Activated CD4-positive, alpha-beta T cell treated with anti-CD3 and anti-CD28 coated beads, Interleukin-2, amount 10 ng/mL, durations not matched to agents 24 days and 14 days (primary cell): ENCODE results near the gene FBXO33. TPM values are rescaled to one million over a fixed set of nuclear protein-coding genes. Genes with fewer than 3 reads are reported as not detected.
"Not testable (repeated sequence)": the region's sequence is repeated elsewhere in the genome, so short reads cannot be mapped to it uniquely, and the experiment has no call there.

Experiments
- DNase-seq: peaks from one replicate; pipeline ENCODE4 v3.0.0; 2022
- H3K27ac Mint-ChIP-seq: one replicate; pipeline ENCODE4 v1.8.0; 2022; ENCODE audit warnings: mild to moderate bottlenecking, mixed read lengths
- H3K27me3 Mint-ChIP-seq: one replicate; pipeline ENCODE4 v1.8.0; 2022; ENCODE audit warnings: mixed read lengths
- H3K36me3 Mint-ChIP-seq: one replicate; pipeline ENCODE4 v1.8.0; 2022; ENCODE audit warnings: low read depth, mild to moderate bottlenecking, mixed read lengths
- H3K4me1 Mint-ChIP-seq: one replicate; pipeline ENCODE4 v1.8.0; 2021; ENCODE audit warnings: mixed read lengths
- H3K4me3 Mint-ChIP-seq: one replicate; pipeline ENCODE4 v1.8.0; 2022; ENCODE audit warnings: mild to moderate bottlenecking, moderate library complexity, mixed read lengths
- H3K9me3 Mint-ChIP-seq: one replicate; pipeline ENCODE4 v1.8.0; 2021; ENCODE audit warnings: mixed read lengths
- intact Hi-C: fragments of 100-400 bp; cut with micrococcal nuclease; formaldehyde crosslinking; loops from one replicate; pipeline ENCODE4 v1.15.1; 2023
- total RNA-seq: library from RNA; stranded (reverse); gene quantifications from 2 replicates; pipeline ENCODE4 v1.2.3, GENCODE V29; 2022

The FBXO33 gene
- total RNA-seq, 1 donor from 2014 or later = 17.9 TPM

DNA sequence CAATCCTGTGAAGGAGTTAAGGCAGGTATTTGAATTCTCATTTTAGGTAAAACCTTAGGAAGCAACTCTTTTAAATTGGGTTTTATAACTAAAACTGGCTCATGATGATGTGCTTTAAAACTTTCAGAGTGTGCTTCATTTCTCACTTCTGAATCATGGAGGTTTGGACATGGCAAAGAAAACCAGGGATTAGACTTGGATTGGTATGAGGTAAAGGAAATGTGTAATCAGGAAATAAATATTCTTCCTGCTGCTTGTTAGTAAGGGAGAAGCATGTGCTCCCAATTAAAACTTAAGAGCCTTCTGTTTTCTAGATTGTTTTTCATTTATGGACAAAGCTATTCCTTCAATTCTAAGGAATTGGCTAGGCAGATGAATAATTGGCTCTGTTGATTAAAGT, 57.4 kb downstream of the FBXO33 start:
- Mint-ChIP-seq H3K36me3 (peaks cover 4% of the 10 kb centered on the region), H3K27me3 (no peaks in the 10 kb centered on the region), H3K27ac (no peak overlapping the region), H3K9me3 (no peaks in the 10 kb centered on the region), H3K4me1 (peaks cover 10% of the 10 kb centered on the region), H3K4me3 (no peak overlapping the region)
- intact Hi-C loops = no loop called here
- DNase-seq = no peak

DNA sequence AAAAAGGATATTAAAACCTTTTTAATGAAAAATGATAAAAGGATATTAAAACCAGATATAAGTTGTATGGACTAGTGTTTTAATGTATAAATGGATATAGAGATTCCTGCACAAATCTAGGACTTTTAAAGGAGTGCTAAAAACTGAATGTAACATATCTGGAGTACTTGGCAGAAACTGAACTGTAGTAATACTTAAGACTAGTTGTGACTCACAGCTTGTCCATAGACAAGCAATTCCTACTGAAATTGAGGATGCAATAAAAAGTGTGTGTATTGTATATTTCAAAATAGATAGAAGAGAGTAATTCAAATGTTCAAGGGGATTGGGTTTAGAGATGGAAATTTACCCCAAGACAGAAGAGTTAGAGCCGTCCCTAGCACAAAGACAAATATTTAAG, 59.6 kb downstream of the FBXO33 start:
- intact Hi-C loops = no loop called here
- no peak overlapping the region for H3K4me3 Mint-ChIP-seq
- no peaks in the 10 kb centered on the region for H3K27me3 Mint-ChIP-seq
- no peaks in the 10 kb centered on the region for H3K9me3 Mint-ChIP-seq
- H3K4me1 Mint-ChIP-seq = peaks cover 12% of the 10 kb centered on the region
- no peak overlapping the region for H3K27ac Mint-ChIP-seq
- H3K36me3 Mint-ChIP-seq = peaks cover 4% of the 10 kb centered on the region
- DNase-seq = no peak

DNA sequence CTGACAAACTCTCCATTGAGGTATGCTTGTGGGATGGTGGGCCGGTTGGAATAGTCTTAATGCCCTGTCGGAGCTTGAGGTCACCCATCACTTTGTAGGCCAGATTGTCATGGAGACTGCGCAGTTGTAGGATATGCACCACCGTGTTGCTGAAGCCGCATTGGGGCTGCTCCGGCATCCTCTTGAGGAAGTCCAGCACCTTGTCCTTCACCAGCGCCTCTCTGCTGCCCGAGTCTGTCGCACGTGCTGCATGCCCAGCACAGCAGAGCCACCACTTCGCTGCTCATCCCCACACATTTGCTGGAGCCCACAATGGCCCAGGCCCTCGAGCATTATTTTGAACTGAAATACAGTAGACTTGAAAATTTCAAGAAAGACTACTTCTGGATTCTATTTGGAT, 61.8 kb downstream of the FBXO33 start:
- no peak for DNase-seq

DNA sequence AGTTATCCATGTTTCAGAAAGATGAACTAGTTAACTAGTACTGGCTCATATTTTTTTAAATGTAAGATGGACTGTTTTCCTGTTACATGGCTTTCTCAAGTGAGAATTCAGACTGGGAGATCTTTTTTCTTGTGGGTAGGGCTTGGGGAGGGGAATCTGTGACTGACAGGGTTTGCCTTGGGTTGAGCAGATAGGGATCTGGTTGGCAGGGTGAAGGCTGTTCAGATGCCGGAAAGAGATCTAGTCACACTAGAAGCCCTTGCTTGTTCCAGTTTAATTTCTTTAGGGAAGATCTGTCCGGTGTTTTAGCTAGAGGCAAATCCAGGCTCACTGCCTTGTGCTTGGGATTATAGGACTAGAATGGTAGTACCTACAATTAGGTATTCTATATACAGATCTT, 63.2 kb downstream of the FBXO33 start:
- Mint-ChIP-seq H3K27me3 (no peaks in the 10 kb centered on the region), H3K4me3 (no peak overlapping the region), H3K9me3 (peaks cover 7% of the 10 kb centered on the region), H3K36me3 (peaks cover 22% of the 10 kb centered on the region), H3K4me1 (peaks cover 4% of the 10 kb centered on the region), H3K27ac (no peak overlapping the region)
- DNase-seq = no peak
- intact Hi-C loops = loop anchor here (5.0 kb wide), 1 partner anchor 192 kb away; the partner anchor contains the start of gene PNN

More for the DNA sequence above, 61.8 kb downstream of the FBXO33 start:
- H3K27me3 Mint-ChIP-seq = no peaks in the 10 kb centered on the region
- no peak overlapping the region for H3K4me3 Mint-ChIP-seq
- peaks cover 11% of the 10 kb centered on the region for H3K36me3 Mint-ChIP-seq
- H3K9me3 Mint-ChIP-seq = peaks cover 6% of the 10 kb centered on the region
- intact Hi-C loops = no loop called here
- peaks cover 4% of the 10 kb centered on the region for H3K4me1 Mint-ChIP-seq
- H3K27ac Mint-ChIP-seq = no peak overlapping the region

DNA sequence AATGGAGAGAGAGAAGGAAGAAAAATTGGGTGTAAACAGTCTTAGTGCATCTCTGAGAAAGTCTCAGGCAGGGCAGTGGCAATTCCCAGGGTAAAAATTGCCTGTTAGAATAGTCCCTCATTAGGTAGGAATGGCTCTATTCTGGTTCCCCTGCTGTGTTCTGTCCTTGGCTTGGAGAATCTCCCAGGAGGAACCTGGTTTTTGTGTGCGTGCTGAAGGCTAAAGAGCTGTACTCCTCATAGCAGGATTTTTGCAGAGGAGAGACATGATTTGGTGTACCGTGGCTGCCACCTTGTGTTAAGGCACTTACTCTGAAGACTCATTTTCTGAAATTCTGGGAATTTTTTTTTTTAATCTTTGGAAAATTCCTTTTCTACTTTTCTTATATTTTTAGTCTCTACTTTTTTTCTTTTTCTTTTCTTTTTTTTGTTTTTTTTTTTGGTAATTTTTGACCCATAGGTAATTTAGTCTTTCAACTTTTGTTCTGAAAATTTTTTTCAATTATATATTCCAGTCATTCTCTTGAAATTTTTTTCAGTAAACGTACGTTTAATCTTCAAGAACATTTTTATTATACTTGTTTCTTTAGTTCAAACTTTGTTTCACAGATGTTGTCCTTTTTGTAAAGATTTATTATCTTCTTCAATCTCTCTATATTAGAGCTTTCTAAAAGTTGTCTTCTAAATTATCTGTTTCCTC, 63.8 kb downstream of the FBXO33 start:
- peaks cover 11% of the 10 kb centered on the region for H3K9me3 Mint-ChIP-seq
- peaks cover 2% of the 10 kb centered on the region for H3K4me1 Mint-ChIP-seq
- H3K27me3 Mint-ChIP-seq = no peaks in the 10 kb centered on the region
- DNase-seq = peak; percentile 80
- no peak overlapping the region for H3K4me3 Mint-ChIP-seq
- intact Hi-C loops = loop anchor here (1.0 to 5.0 kb wide), 3 partner anchors 139 to 261 kb away; partner anchors contain the start of gene PNN
- H3K36me3 Mint-ChIP-seq = peaks cover 29% of the 10 kb centered on the region
- no peak overlapping the region for H3K27ac Mint-ChIP-seq

DNA sequence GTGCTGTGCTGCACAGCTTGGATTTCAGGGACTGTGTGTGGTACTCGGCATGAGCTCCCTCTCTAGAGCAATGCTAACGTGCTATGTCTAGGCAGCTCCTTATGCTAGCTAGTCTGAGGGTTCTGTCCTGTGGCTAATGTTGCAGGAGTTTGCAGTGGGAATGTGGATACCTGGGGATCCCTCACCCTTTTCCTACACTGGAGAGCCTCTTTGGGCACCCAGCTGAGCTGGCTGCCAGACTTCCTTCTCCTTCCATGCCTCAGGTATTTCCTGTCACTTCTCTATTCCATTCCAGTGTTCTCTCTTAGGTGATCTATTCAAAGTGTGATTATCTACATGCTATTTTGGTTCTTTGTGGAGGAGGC, 64.9 kb downstream of the FBXO33 start:
- Mint-ChIP-seq H3K27me3 (no peaks in the 10 kb centered on the region), H3K9me3 (peaks cover 18% of the 10 kb centered on the region), H3K4me3 (no peak overlapping the region), H3K4me1 (peaks cover 2% of the 10 kb centered on the region), H3K36me3 (peaks cover 38% of the 10 kb centered on the region), H3K27ac (no peak overlapping the region)
- DNase-seq = no peak
- intact Hi-C loops = loop anchor here (5.0 kb wide), 1 partner anchor 190 kb away; the partner anchor contains the start of gene PNN

DNA sequence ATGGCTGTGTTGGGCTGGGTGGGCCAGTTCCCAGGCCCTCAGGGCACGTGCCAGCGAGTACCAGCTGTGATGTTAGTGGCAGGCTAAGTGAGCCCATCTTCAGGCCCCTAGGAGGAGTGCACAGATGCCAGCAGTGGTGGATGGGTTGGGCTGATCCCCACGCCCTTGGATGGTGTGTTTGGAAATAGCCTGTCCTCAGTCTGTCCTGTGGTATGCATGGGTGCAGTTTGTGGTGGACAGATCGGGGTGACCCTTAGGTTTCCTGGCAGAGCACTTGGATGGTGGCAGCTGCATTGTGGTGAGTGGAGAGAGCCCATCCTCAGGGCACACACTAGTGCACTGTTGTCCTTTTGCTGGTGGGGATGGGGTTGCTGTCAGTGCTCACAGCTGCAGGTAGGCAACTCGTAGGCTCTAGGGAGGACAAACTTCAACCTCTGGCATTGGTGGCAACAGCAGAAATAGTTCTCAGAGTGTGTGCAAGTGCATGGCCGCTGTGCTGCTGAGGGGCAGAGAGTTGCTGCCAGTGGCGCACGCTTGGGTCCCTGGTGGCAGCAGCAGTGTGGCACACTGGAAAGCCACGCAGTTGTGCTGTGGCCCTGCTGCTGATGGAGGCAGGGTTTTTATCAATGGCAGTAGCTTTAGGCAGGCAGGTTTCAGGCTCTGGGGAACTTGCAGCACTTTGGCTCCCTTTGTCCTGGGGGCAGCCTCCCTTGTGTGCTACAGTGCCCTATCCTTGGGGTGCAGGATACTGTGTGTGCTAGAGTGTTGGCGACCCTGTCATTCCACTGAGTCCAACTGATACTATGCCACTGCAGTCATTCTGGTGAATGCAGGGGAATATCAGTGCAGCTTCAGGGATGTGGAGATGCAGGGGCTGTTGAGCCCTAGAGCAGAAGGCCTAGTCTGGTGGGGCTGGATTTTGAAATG, 65.5 kb downstream of the FBXO33 start:
- H3K27ac Mint-ChIP-seq = no peak overlapping the region
- intact Hi-C loops = loop anchor here (5.0 kb wide), 1 partner anchor 189 kb away; the partner anchor contains the start of gene PNN
- no peak overlapping the region for H3K4me3 Mint-ChIP-seq
- H3K4me1 Mint-ChIP-seq = peaks cover 2% of the 10 kb centered on the region
- peaks cover 19% of the 10 kb centered on the region for H3K9me3 Mint-ChIP-seq
- no peaks in the 10 kb centered on the region for H3K27me3 Mint-ChIP-seq
- H3K36me3 Mint-ChIP-seq = peaks cover 44% of the 10 kb centered on the region
- DNase-seq = no peak

DNA sequence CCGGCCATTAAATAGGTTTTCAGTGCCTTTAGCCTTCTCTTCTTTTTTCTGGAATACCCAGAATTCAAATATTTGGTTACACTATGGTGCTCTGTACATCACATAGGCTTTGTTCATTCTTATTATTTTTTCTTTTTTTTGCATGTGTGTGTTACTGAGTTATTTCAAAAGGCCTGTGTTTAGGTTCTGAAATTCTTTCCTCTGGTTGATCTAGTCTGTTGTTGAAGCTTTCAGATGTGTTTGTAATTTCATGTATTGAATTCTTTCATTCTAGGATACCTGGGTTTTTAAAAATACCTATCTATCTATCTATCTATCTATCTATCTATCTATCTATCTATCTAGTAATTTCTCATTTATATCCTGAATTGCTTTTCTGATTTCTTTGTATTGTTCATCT, 66.9 kb downstream of the FBXO33 start:
- Mint-ChIP-seq H3K27ac (no peak overlapping the region), H3K36me3 (peaks cover 52% of the 10 kb centered on the region), H3K4me3 (no peak overlapping the region), H3K9me3 (peaks cover 19% of the 10 kb centered on the region), H3K4me1 (peaks cover 2% of the 10 kb centered on the region), H3K27me3 (no peaks in the 10 kb centered on the region)
- no peak for DNase-seq
- intact Hi-C loops = loop anchor here (5.0 kb wide), 1 partner anchor 188 kb away; the partner anchor contains the start of gene PNN

DNA sequence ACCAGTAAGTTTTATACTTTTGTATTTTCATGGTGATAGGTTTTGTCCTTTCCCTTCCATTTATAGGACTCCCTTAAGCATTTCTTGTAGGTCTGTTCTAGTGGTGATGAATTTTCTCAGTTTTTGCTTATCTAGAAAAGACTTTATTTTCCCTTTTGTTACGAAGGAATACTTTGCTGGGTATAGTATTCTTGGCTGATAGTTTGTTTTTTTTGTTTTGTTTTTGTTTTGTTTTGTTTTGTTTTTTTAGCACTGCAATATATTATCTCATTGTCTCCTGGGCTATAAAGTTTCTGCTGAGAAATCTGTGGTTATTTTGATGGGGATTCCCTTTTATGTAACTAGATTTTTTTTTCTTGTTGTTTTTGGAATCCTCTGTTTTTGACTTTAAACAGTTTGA, 67.7 kb downstream of the FBXO33 start:
- peaks cover 60% of the 10 kb centered on the region for H3K36me3 Mint-ChIP-seq
- intact Hi-C loops = no loop called here

DNA sequence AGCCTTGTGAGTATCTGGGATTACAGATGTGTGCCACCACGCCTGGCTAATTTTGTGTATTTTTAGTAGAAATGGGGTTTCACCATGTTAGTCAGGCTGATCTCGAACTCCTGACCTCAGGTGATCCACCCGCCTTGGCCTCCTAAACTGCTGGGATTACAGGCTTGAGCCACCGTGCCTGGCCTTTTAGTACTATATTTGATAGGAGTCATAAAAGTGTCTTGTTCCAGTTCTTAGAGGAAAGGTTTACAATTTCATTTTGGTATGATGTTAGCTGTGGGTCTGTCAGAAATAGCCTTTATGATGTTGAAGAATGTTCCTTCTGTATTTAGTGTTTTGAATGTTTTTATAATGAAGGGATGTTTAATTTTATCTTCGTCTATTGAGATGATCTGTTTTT, 70.7 kb downstream of the FBXO33 start:
- peaks cover 81% of the 10 kb centered on the region for H3K36me3 Mint-ChIP-seq
- H3K4me1 Mint-ChIP-seq, H3K27ac Mint-ChIP-seq, H3K27me3 Mint-ChIP-seq, DNase-seq, intact Hi-C loops, H3K4me3 Mint-ChIP-seq: not testable (repeated sequence)
- H3K9me3 Mint-ChIP-seq = peaks cover 29% of the 10 kb centered on the region

More for the DNA sequence above, 67.7 kb downstream of the FBXO33 start:
- H3K4me1 Mint-ChIP-seq = peaks cover 2% of the 10 kb centered on the region
- H3K27ac Mint-ChIP-seq = no peak overlapping the region
- H3K9me3 Mint-ChIP-seq = peaks cover 24% of the 10 kb centered on the region
- H3K27me3 Mint-ChIP-seq = no peaks in the 10 kb centered on the region
- DNase-seq = no peak
- H3K4me3 Mint-ChIP-seq = no peak overlapping the region

DNA sequence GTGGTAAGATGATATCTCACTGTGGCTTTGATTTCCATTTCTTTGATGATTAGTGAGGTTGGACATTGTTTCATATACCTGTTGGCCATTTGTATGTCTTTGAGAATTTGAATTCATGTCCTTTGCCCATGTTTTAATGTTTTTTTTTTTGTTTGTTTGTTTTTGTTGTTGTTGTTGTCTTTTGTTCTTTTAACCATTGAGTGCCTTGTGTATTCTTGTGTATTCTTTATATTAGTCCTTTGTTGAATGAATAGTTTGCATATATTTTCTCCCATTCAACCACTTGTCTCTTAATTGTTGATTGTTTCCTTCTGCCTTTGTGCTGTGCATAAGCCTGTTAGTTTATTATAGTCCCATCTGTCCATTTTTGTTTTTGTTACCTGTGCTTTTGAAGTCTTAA, 71.9 kb downstream of the FBXO33 start:
- Mint-ChIP-seq H3K36me3 (peaks cover 79% of the 10 kb centered on the region), H3K27ac (no peak overlapping the region)

DNA sequence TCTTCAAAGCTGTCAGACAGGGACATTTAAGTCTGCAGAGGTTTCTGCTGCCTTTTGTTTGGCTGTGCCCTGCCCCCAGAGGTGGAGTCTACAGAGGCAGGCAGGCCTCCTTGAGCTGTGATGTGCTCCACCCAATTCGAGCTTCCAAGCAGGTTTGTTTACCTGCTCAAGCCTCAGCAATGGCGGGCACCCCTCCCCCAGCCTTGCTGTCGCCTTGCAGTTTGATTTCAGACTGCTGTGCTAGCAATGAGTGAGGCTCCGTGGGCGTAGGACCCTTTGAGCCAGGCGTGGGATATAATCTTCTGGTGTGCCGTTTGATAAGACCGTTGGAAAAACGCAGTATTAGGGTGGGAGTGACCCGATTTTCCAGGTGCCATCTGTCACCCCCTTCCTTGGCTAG, 73.2 kb downstream of the FBXO33 start:
- intact Hi-C loops, H3K4me1 Mint-ChIP-seq, H3K27ac Mint-ChIP-seq, H3K4me3 Mint-ChIP-seq, H3K27me3 Mint-ChIP-seq, DNase-seq: not testable (repeated sequence)
- peaks cover 26% of the 10 kb centered on the region for H3K9me3 Mint-ChIP-seq
- H3K36me3 Mint-ChIP-seq = peaks cover 75% of the 10 kb centered on the region

More for the DNA sequence above, 71.9 kb downstream of the FBXO33 start:
- no peak for DNase-seq
- Mint-ChIP-seq H3K9me3 (peaks cover 26% of the 10 kb centered on the region), H3K4me1 (peaks cover 1% of the 10 kb centered on the region), H3K27me3 (no peaks in the 10 kb centered on the region), H3K4me3 (no peak overlapping the region)
- intact Hi-C loops = no loop called here

DNA sequence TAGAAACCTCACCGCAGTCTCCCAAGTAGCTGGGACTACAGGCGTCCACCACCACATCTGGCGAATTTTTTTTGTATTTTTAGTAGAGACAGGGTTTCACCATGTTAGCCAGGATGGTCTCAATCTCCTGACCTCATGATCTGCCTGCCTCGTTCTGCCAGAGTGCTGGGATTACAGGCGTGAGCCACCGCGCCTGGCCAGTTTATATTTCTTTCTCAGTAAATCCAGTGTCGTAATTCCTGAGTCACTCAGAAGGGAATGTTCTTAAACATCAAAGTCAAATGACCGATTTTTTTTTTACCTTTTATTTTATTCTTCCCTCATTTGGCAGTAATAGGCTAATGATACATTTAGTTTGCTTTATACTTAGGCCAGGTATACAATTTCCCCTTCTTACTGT, 80.5 kb downstream of the FBXO33 start:
- no peak overlapping the region for H3K27ac Mint-ChIP-seq
- no peak overlapping the region for H3K4me3 Mint-ChIP-seq
- DNase-seq = no peak
- H3K9me3 Mint-ChIP-seq = peaks cover 15% of the 10 kb centered on the region
- no peaks in the 10 kb centered on the region for H3K27me3 Mint-ChIP-seq
- peaks cover 46% of the 10 kb centered on the region for H3K36me3 Mint-ChIP-seq
- peaks cover 6% of the 10 kb centered on the region for H3K4me1 Mint-ChIP-seq
- intact Hi-C loops = no loop called here

DNA sequence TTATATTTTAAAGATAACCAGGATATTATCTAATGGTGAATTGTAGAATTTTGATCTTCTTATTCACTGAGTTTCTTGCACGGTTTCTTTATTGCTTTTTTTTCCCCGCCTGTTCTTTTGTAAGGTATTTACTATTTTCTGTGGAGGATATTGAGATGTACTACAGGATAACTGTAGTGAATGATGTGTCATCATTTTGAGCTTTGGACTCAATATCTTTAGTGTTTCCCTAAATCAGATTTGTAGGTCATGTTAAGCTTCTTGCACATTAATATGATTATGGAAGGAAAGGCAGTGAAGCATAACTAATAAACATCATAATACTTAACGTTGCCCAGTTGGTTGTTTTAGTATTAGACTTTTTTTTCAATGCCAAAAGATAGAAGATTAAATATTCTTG, 81.4 kb downstream of the FBXO33 start:
- H3K9me3 Mint-ChIP-seq = peaks cover 9% of the 10 kb centered on the region
- peaks cover 43% of the 10 kb centered on the region for H3K36me3 Mint-ChIP-seq
- DNase-seq = no peak
- H3K4me1 Mint-ChIP-seq = peaks cover 6% of the 10 kb centered on the region
- intact Hi-C loops = no loop called here
- no peak overlapping the region for H3K4me3 Mint-ChIP-seq
- no peak overlapping the region for H3K27ac Mint-ChIP-seq
- H3K27me3 Mint-ChIP-seq = no peaks in the 10 kb centered on the region
